Upper lobe of right lung (tissue), 1 donor: Measurements from ENCODE around the gene SAP25. TPM values are rescaled to one million over a fixed set of nuclear protein-coding genes. Genes with fewer than 3 reads are reported as not detected.

Source experiments
- total RNA-seq: library from RNA; stranded (reverse); fragmentation: NEBNext Ultra II Directional; extraction: Animal tissue kit (Norgen Biotek cat#: 25700); gene quantifications from one replicate; pipeline ENCODE4 v1.2.1, GENCODE V29; 2021
- donor health status: DM: no; HTN: yes; CAD: no; lungs with severe emphysema.

The SAP25 gene
- total RNA-seq, 1 donor from 2014 or later = 6.4 TPM

Other genes with a start within 250 kb of the SAP25 start
- 38.1 TPM for gene PILRB, start 215.8 kb downstream of the SAP25 start, total RNA-seq
- gene PILRA, start 200.4 kb downstream of the SAP25 start, total RNA-seq = 36.9 TPM
- gene ZCWPW1, start 145.2 kb downstream of the SAP25 start, total RNA-seq = 4.8 TPM
- gene MEPCE, start 144.1 kb downstream of the SAP25 start, total RNA-seq = 36.3 TPM
- 24.7 TPM for gene PPP1R35, start 137.4 kb downstream of the SAP25 start, total RNA-seq
- 1.8 TPM for gene SPACDR, start 109.6 kb downstream of the SAP25 start, total RNA-seq
- gene TSC22D4, start 94.7 kb downstream of the SAP25 start, total RNA-seq = 51.8 TPM
- gene NYAP1, start 90.0 kb downstream of the SAP25 start, total RNA-seq = 0.55 TPM
- 36.0 TPM for gene AGFG2, start 34.7 kb downstream of the SAP25 start, total RNA-seq
- 88.0 TPM for gene LRCH4, start 12.2 kb upstream of the SAP25 start, total RNA-seq
- gene FBXO24, start 12.4 kb upstream of the SAP25 start, total RNA-seq = 1.4 TPM
- 57.2 TPM for gene PCOLCE, start 28.5 kb upstream of the SAP25 start, total RNA-seq
- gene MOSPD3, start 38.6 kb upstream of the SAP25 start, total RNA-seq = 14.7 TPM
- 0.41 TPM for gene TFR2, start 67.7 kb upstream of the SAP25 start, total RNA-seq
- gene ACTL6B, start 82.5 kb upstream of the SAP25 start, total RNA-seq = not detected
- gene GNB2, start 99.8 kb upstream of the SAP25 start, total RNA-seq = 208 TPM
- gene GIGYF1, start 120.3 kb upstream of the SAP25 start, total RNA-seq = 44.5 TPM
- 20.2 TPM for gene POP7, start 132.2 kb upstream of the SAP25 start, total RNA-seq
- not detected for gene EPO, start 146.6 kb upstream of the SAP25 start, total RNA-seq
- not detected for gene ZAN, start 159.7 kb upstream of the SAP25 start, total RNA-seq